ENCODE measurements around the gene DCLK1. TPM values are rescaled to one million over a fixed set of nuclear protein-coding genes. Genes with fewer than 3 reads are reported as not detected.
A peak's percentile ranks its signal among the peaks of the same experiment; 100 is the strongest.

Gene DCLK1
- total RNA-seq, 2 donors from 2014 or later = not detected

DNA sequence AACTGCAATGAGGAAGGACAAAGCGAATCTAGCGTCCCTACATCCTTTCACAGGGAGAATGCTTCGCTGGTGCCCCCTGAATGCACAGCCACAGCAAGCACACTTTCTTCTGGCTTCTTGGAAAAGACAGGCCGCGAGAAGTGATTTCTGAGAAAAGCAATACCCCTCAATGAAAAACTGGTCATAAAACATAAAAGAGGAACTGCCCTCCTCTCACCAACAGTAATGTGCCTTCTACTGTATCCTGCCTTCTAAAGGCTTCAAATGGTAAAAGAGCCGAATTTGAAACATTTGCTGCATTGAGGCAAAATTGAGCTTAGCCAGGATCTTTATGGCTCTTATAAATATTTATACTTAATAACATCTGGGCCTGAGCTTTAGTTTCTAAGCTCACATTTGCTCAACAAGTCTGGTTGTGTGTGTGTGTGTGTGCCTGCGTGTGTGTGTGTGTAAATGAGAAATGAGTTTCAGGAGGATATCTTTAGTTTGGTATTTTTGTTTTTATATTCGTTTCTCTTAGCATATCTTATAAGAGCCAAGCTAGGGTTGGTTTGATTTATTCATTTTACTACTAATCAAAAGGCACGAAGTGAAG lies 408.6 kb downstream of the DCLK1 start:
- ATAC-seq = no peak
- Mint-ChIP-seq H3K4me1 (peaks cover 7% of the 10 kb centered on the region), H3K27me3 (peaks cover 32% of the 10 kb centered on the region), H3K4me3 (no peak overlapping the region), H3K36me3 (ENCODE audit: low read depth) (no peaks in the 10 kb centered on the region), H3K27ac (no peak overlapping the region)
- no peaks in the 10 kb centered on the region for H3K9me3 ChIP-seq (ENCODE audit: control insufficient read depth, low read length, poor library complexity, severe bottlenecking)
- no peak for DNase-seq

DNA sequence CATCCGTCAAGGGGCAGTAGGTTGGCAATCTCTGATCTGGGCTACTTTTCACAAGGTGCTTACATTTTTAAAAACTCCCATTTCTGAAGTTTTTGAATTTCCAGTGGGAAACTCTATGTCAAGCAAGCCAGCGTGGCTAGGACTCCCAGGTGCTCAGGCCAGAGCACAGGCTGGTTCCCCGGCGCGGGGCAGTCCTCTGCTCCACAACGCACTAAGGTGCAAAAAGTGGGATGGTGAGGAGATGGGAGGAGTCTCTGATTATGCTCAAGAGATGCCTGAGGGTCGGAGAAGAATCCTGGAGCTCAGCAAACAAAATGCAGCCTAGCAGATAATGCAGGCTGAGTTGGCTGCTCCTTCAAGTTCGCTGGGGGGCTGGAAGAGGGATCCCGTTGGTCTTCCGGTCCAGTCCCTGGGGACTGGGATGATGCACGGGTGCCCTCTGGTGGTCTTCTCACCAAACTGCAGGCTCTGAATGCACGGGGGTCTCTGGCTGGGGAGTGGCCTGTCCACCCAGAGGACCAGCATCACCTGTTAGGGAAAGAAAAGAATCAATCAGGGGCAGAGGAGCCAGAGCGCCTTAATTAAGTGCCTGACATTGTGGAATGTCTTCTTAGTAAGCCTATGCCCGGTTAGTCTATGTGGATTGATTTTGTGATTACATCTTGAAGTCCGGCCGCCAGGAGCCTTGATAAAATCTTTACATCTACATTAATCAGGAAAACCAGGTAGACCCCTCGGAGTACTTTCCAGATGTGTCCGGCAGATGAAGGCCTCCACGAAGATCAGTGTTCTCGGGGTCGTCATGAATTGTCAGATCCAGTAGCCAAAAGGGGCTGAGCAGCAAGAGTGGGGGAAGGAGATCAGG lies 410.3 kb downstream of the DCLK1 start:
- DNase-seq = no peak
- H3K9me3 ChIP-seq (ENCODE audit: control insufficient read depth, low read length, poor library complexity, severe bottlenecking) = no peaks in the 10 kb centered on the region
- no peak overlapping the region for H3K27ac Mint-ChIP-seq
- peak; percentile 37 for ATAC-seq
- no peak overlapping the region for H3K4me3 Mint-ChIP-seq
- peaks cover 7% of the 10 kb centered on the region for H3K4me1 Mint-ChIP-seq
- H3K27me3 Mint-ChIP-seq = peaks cover 32% of the 10 kb centered on the region
- H3K36me3 Mint-ChIP-seq (ENCODE audit: low read depth) = no peaks in the 10 kb centered on the region

DNA sequence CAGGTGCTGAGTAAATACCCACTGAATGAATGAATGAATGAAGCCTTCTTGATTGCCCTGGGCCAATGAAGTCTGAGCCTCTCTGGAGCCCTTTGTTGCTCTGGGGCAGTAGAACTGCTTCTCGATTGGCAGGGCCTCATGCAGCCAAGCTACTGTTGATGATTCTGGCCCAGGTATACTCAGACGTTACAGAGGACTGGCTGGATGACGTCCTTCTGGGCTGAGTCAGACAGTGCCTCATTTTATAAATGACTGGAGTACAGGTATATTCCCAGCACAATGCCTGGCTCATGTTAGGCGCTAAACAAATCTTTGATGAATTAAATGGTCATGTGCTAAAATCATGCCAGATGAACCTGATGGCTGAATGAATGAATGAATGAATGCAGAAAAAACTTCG lies 410.9 kb downstream of the DCLK1 start:
- Mint-ChIP-seq H3K4me1 (peaks cover 7% of the 10 kb centered on the region), H3K4me3 (no peak overlapping the region), H3K27me3 (peaks cover 32% of the 10 kb centered on the region), H3K36me3 (ENCODE audit: low read depth) (no peaks in the 10 kb centered on the region), H3K27ac (no peak overlapping the region)
- no peaks in the 10 kb centered on the region for H3K9me3 ChIP-seq (ENCODE audit: control insufficient read depth, low read length, poor library complexity, severe bottlenecking)
- DNase-seq (no peak), ATAC-seq (no peak)

Other genes starting within 250 kb of the DCLK1 start
- not detected for gene SOHLH2, start 83.2 kb upstream of the DCLK1 start, total RNA-seq
- not detected for gene CCDC169, start 166.4 kb upstream of the DCLK1 start, total RNA-seq
- gene SPART, start 215.0 kb upstream of the DCLK1 start, total RNA-seq = 10 to 100 TPM; 25.6 to 34.8 TPM

Measured in T-helper 17 cell (primary cell).